ENCODE results near the gene SCGB2B2. TPM values are rescaled to one million over a fixed set of nuclear protein-coding genes. Genes with fewer than 3 reads are reported as not detected.

SCGB2B2 gene
- total RNA-seq, 1 experiment from 2014 or later = 0.59 TPM

DNA sequence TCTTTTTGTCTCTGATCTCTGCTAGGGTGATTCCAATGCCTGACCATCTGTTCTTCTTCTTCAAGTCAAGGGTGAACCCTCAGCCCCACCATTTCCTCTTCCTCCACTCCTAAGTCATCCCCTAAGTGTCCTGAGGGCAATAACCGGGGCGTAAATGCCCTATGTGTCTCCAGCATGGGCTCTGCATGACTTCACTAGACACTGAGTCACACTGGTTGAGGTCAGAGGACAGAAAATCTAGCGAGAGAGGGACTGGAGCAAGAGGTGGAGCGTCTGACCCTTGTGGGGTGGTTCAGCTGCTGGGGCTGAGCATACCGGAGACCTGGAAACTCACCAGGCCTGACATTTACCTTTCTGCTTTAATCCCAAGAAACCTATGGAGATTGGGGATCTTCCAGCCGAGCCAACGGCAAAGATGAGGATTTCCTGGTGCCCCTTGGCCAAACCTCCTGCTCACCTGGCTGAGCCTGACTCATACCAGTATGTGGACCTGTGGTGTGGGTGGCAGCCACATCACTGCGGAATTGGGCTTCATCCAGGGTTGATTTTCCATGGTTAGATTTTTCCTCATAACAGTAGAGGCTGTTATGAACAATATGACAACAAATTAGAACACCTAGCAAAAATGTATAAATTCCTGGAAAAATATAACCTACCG lies 26.9 kb downstream of the SCGB2B2 start:
- Histone ChIP-seq H3K4me3 (ENCODE audit: low read depth in 2 of 2, low read length in 2 of 2) (no peak overlapping the region), H3K36me3 (ENCODE audit: control insufficient read depth, insufficient read depth, low read length) (no peaks in the 10 kb centered on the region), H3K27me3 (ENCODE audit: control insufficient read depth, insufficient read depth, low read length) (no peaks in the 10 kb centered on the region), H3K27ac (ENCODE audit: low read length) (no peak overlapping the region), H3K9me3 (ENCODE audit: control insufficient read depth, insufficient read depth, low read depth, low read length) (peaks cover 3% of the 10 kb centered on the region; the same call in 1 of the 2 replicates), H3K4me1 (ENCODE audit: control insufficient read depth, insufficient read depth, low read length) (no peaks in the 10 kb centered on the region)
- in situ Hi-C loops (cut with HindIII; ENCODE audit: low pct_unique_long_range_greater_than_20kb, low sequenced_read_pairs) (no loop called here), intact Hi-C loops (cut with micrococcal nuclease; ENCODE audit: unreplicated experiment) (no loop called here)
- ChIA-PET POLR2A (no interaction called here), CTCF (no interaction called here)
- TF ChIP-seq TCF7L2 (IDR thresholded peaks at IDR 0.05; ENCODE audit: low read depth, low read length) (no peak), SIN3A (IDR thresholded peaks at IDR 0.05; ENCODE audit: borderline replicate concordance, insufficient read depth, low read depth, low read length) (no peak), POLR2AphosphoS5 (IDR thresholded peaks at IDR 0.05; ENCODE audit: low read depth, low read length) (no peak)
- TF ChIP-seq, protein P1, sequence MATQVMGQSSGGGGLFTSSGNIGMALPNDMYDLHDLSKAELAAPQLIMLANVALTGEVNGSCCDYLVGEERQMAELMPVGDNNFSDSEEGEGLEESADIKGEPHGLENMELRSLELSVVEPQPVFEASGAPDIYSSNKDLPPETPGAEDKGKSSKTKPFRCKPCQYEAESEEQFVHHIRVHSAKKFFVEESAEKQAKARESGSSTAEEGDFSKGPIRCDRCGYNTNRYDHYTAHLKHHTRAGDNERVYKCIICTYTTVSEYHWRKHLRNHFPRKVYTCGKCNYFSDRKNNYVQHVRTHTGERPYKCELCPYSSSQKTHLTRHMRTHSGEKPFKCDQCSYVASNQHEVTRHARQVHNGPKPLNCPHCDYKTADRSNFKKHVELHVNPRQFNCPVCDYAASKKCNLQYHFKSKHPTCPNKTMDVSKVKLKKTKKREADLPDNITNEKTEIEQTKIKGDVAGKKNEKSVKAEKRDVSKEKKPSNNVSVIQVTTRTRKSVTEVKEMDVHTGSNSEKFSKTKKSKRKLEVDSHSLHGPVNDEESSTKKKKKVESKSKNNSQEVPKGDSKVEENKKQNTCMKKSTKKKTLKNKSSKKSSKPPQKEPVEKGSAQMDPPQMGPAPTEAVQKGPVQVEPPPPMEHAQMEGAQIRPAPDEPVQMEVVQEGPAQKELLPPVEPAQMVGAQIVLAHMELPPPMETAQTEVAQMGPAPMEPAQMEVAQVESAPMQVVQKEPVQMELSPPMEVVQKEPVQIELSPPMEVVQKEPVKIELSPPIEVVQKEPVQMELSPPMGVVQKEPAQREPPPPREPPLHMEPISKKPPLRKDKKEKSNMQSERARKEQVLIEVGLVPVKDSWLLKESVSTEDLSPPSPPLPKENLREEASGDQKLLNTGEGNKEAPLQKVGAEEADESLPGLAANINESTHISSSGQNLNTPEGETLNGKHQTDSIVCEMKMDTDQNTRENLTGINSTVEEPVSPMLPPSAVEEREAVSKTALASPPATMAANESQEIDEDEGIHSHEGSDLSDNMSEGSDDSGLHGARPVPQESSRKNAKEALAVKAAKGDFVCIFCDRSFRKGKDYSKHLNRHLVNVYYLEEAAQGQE (IDR thresholded peaks at IDR 0.05; ENCODE audit: insufficient read depth in 1 of 2, low read depth in 2 of 2, low read length in 1 of 2) = no peak
- TF ChIP-seq, protein P2, sequence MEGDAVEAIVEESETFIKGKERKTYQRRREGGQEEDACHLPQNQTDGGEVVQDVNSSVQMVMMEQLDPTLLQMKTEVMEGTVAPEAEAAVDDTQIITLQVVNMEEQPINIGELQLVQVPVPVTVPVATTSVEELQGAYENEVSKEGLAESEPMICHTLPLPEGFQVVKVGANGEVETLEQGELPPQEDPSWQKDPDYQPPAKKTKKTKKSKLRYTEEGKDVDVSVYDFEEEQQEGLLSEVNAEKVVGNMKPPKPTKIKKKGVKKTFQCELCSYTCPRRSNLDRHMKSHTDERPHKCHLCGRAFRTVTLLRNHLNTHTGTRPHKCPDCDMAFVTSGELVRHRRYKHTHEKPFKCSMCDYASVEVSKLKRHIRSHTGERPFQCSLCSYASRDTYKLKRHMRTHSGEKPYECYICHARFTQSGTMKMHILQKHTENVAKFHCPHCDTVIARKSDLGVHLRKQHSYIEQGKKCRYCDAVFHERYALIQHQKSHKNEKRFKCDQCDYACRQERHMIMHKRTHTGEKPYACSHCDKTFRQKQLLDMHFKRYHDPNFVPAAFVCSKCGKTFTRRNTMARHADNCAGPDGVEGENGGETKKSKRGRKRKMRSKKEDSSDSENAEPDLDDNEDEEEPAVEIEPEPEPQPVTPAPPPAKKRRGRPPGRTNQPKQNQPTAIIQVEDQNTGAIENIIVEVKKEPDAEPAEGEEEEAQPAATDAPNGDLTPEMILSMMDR (IDR thresholded peaks at IDR 0.05) = no peak
- ATAC-seq (no peak), DNase-seq (ENCODE audit: low read depth, low spot score) (no peak)
- TSS peak; percentile 52 for BruUV-seq (replicated peaks)

DNA sequence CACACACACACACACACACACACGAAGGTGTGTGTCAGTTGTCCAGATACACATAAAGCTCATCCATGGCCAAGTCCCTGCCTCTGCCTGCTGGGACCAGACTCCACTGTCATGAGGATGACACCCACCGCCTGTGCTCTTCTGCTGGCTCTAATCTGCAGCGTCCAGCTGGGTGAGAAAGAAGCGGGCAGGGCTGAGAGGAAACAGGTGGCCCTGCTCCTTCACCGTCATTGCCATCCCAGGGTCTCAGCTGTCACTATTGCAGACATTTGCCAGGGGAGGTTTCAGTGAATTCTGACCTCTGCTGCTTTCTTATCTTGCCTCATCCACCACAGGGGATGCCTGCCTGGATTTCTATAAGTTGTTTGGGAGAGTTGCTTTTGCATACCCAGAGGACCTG lies 31.4 kb downstream of the SCGB2B2 start:
- TF ChIP-seq, protein P2 (IDR thresholded peaks at IDR 0.05) = no peak
- TF ChIP-seq POLR2AphosphoS5 (IDR thresholded peaks at IDR 0.05; ENCODE audit: low read depth, low read length) (no peak), SIN3A (IDR thresholded peaks at IDR 0.05; ENCODE audit: borderline replicate concordance, insufficient read depth, low read depth, low read length) (no peak), TCF7L2 (IDR thresholded peaks at IDR 0.05; ENCODE audit: low read depth, low read length) (no peak)
- TF ChIP-seq, protein P1 (IDR thresholded peaks at IDR 0.05; ENCODE audit: insufficient read depth in 1 of 2, low read depth in 2 of 2, low read length in 1 of 2) = no peak
- Histone ChIP-seq H3K36me3 (ENCODE audit: control insufficient read depth, insufficient read depth, low read length) (no peaks in the 10 kb centered on the region), H3K4me1 (ENCODE audit: control insufficient read depth, insufficient read depth, low read length) (no peaks in the 10 kb centered on the region), H3K9me3 (ENCODE audit: control insufficient read depth, insufficient read depth, low read depth, low read length) (no peaks in the 10 kb centered on the region), H3K27ac (ENCODE audit: low read length) (no peak overlapping the region), H3K27me3 (ENCODE audit: control insufficient read depth, insufficient read depth, low read length) (no peaks in the 10 kb centered on the region), H3K4me3 (ENCODE audit: low read depth in 2 of 2, low read length in 2 of 2) (no peak overlapping the region)
- in situ Hi-C loops (cut with HindIII; ENCODE audit: low pct_unique_long_range_greater_than_20kb, low sequenced_read_pairs) (no loop called here), intact Hi-C loops (cut with micrococcal nuclease; ENCODE audit: unreplicated experiment) (no loop called here)
- ChIA-PET CTCF (interaction anchor here (0.5 kb wide), 1 partner anchor 85 kb away, joined by 3 read pairs; no protein-coding TSS in a partner anchor), POLR2A (no interaction called here)
- ATAC-seq = peak; percentile 27; the same call in 1 of the 2 replicates
- DNase-seq (ENCODE audit: low read depth, low spot score) = no peak
- BruUV-seq (replicated peaks) = no TSS peak

All from Panc1 (cell line).